ENCODE results near the gene RGS12.

Gene RGS12

DNA sequence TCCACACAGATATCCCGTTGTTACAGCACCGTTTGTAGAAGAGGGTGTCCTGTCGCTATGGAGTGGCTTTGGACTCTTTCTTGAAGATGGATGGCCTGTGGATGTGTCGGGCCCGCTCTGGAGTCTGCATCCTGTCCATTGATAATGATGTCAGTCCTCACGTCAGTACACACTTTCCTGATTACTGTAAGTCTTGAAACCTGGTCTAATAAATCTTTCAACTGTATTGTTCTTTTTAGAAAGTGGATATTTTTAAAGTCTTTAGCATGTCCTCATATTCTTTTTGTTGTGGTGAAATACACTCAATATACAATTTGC, 29.0 kb upstream of the RGS12 start:
- no peak for DNase-seq (ENCODE audit: low spot score)
- no peak for TF ChIP-seq CTCF (IDR thresholded peaks at IDR 0.05; ENCODE audit: extremely low read depth, missing control alignments)

DNA sequence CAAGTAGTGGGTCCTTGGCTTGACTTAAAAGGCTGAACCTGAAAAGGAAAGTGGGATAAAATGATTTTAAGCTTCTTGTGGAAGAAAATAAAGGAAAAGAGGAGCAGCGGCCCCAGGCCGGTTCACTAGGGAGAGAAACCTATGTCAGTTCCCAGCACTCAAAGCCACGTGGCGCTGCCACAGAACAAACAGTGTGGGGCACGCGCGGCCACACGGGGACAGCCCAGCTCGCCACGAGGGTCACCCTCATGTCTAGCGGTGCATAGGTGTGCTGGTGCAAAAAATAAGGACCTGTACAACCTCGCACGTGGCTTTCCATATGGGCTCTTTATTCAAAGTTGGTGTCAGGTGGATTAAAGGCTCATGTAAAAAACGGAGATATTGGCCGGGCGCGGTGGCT, 26.7 kb upstream of the RGS12 start:
- TF ChIP-seq CTCF (IDR thresholded peaks at IDR 0.05; ENCODE audit: extremely low read depth, missing control alignments) = no peak
- no peak for DNase-seq (ENCODE audit: low spot score)

DNA sequence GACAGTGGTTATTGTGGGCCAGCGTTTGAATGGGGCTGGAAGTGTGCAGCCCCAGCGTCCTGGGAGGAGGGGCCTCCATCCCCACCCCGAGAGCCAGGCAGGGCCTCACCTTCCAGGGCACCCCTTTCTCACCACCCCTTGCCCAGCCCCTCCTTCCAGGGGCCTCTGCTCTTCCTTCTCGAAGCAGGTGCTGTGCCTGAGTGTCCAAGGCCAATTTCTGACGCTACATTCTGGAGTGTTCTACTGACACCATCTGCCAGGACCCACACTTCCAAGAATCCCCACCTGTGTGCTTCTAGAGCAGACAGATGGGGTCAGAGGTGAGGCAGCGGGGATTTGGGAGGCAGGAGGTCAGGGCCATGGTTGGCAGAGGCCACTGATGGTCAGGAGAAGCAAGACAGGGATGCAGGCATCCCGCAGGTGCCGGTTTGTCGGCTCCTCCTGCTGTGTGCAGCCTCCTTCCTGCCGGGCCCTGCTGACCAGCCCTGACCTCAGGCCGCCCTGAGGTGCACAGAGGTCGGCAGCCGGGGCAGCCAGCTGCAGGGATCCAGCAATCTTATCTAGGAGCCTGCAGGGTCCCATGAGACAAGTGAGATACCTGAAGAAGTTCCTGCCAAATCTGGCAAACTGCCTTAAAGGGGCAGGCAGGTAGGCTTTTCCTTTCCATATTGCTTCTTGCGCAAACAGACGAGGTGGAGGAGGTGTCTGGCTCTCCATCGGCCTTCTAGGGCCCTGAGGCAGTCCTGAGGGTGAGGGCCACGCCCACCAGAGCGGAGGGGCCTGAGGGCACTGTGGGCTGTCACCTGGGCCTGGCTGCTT, 25.0 kb upstream of the RGS12 start:
- no peak for DNase-seq (ENCODE audit: low spot score)
- no peak for TF ChIP-seq CTCF (IDR thresholded peaks at IDR 0.05; ENCODE audit: extremely low read depth, missing control alignments)

- DNase-seq (ENCODE audit: low spot score) = no peak
- no peak for TF ChIP-seq CTCF (IDR thresholded peaks at IDR 0.05; ENCODE audit: extremely low read depth, missing control alignments)
These were observed 24.3 kb upstream of the RGS12 start for GRCh38 chr4:3268395-3269104.

- no peak for DNase-seq (ENCODE audit: low spot score)
- no peak for TF ChIP-seq CTCF (IDR thresholded peaks at IDR 0.05; ENCODE audit: extremely low read depth, missing control alignments)
These were observed 23.5 kb upstream of the RGS12 start for GRCh38 chr4:3269105-3269927.

DNA sequence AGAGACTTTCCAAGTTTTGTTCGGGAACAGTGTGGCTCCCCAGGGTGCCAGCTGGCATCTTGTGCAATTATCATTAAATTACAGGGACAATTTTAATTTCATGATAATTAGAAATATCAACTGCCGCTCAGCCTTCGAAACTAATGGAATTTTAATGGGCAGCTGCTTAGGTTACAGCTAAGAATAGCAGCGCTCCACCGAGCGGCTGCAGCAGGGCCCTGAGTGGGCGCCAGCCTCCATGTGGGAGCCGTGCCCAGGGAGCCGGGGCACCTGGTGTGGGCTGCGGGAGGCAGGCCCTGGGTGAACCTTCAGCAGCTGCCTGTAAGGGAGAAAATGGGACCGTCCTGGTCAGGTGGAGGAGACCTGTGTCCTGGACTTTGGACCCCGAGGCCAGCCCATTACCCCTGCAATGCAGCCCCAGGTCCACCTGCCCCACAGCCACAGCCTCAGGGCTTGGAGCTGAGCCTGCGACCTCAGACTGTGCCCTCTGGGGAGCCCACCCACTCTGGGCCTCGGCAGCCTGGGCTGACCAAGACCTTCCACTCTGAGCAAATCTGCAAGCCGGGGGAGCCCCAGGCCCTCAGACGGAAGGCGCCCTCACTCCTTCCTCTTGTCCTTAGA, 22.7 kb upstream of the RGS12 start:
- DNase-seq (ENCODE audit: low spot score) = no peak
- TF ChIP-seq CTCF (IDR thresholded peaks at IDR 0.05; ENCODE audit: extremely low read depth, missing control alignments) = no peak
